SU-DHL-6 (cell line): ENCODE data around the gene NPTXR.

ENCODE experiments used
- H2AFZ ChIP-seq: fragments of 200-600 bp; sonication (generic); 2 replicates; pipeline ENCODE4 v1.6.1; 2014; ENCODE audit warnings: low read depth, mild to moderate bottlenecking, moderate library complexity, mixed read lengths, antibody characterized with exemption, low read length; ENCODE audit not compliant: severe bottlenecking
- H3F3A ChIP-seq: fragments of 200-600 bp; shearing (Covaris generic); 2 replicates; pipeline ENCODE4 v1.6.0; 2016; ENCODE audit warnings: antibody characterized with exemption, mild to moderate bottlenecking; ENCODE audit not compliant: insufficient read depth
- H3K27ac ChIP-seq: fragments of 200-600 bp; sonication (generic); 2 replicates; pipeline ENCODE4 v1.5.1; 2016; ENCODE audit warnings: low read depth, mild to moderate bottlenecking, low read length, moderate library complexity, mixed read lengths
- H3K27me3 ChIP-seq: fragments of 200-600 bp; sonication (generic), shearing (Covaris generic); 2 replicates; pipeline ENCODE4 v1.6.0; 2014; ENCODE audit warnings: mild to moderate bottlenecking, low read length
- H3K36me3 ChIP-seq: fragments of 200-600 bp; sonication (generic); 2 replicates; pipeline ENCODE4 v1.6.1; 2014; ENCODE audit warnings: mild to moderate bottlenecking, low read length, mixed read lengths
- H3K4me2 ChIP-seq: fragments of 300-600, 200-600 bp; shearing (Covaris generic), sonication (generic); 2 replicates; pipeline ENCODE4 v1.6.0; 2014; ENCODE audit warnings: low read length, low read depth, mild to moderate bottlenecking; ENCODE audit not compliant: poor library complexity, severe bottlenecking
- H3K4me3 ChIP-seq: fragments of 200-600 bp; sonication (generic); 2 replicates; pipeline ENCODE4 v1.5.1; 2014; ENCODE audit warnings: antibody characterized with exemption, low read length, mild to moderate bottlenecking, mixed read lengths; ENCODE audit not compliant: insufficient read depth, poor library complexity, severe bottlenecking
- H3K79me2 ChIP-seq: fragments of 200-600 bp; sonication (generic); 2 replicates; pipeline ENCODE4 v1.6.1; 2014; ENCODE audit warnings: mild to moderate bottlenecking, low read length, moderate library complexity; ENCODE audit not compliant: insufficient read depth
- H3K9ac ChIP-seq: fragments of 200-600 bp; sonication (generic); 2 replicates; pipeline ENCODE4 v1.7.0; 2014; ENCODE audit warnings: mild to moderate bottlenecking, low read length
- H3K9me2 ChIP-seq: fragments of 200-600 bp; sonication (generic); replicated peaks from 2 replicates; pipeline ENCODE4 v1.6.1; 2014; ENCODE audit warnings: low read length; ENCODE audit not compliant: insufficient read depth
- H3K9me3 ChIP-seq: fragments of 200-600 bp; sonication (generic); 2 replicates; pipeline ENCODE4 v1.6.1; 2014; ENCODE audit warnings: low read length, mixed read lengths; ENCODE audit not compliant: insufficient read depth
- H4K20me1 ChIP-seq: fragments of 200-600 bp; sonication (generic); 2 replicates; pipeline ENCODE4 v1.6.1; 2014; ENCODE audit warnings: low read depth, mild to moderate bottlenecking, antibody characterized with exemption, low read length, moderate library complexity, mixed read lengths
- EZH2phosphoT487 ChIP-seq: fragments of 200-600 bp; sonication (generic), shearing (Covaris generic); conservative IDR thresholded peaks from 2 replicates; pipeline ENCODE4 v1.6.1; 2018; ENCODE audit warnings: mild to moderate bottlenecking, antibody characterized with exemption, low read length, moderate library complexity, mixed read lengths
- TF ChIP-seq, protein P1 (sequence below): fragments of 200-600 bp; sonication (generic); IDR thresholded peaks from one replicate; pipeline ENCODE4 v1.5.1; 2017; ENCODE audit warnings: antibody characterized with exemption, mild to moderate bottlenecking, low read length, moderate library complexity; ENCODE audit not compliant: insufficient read depth, poor library complexity, severe bottlenecking

NPTXR gene

DNA sequence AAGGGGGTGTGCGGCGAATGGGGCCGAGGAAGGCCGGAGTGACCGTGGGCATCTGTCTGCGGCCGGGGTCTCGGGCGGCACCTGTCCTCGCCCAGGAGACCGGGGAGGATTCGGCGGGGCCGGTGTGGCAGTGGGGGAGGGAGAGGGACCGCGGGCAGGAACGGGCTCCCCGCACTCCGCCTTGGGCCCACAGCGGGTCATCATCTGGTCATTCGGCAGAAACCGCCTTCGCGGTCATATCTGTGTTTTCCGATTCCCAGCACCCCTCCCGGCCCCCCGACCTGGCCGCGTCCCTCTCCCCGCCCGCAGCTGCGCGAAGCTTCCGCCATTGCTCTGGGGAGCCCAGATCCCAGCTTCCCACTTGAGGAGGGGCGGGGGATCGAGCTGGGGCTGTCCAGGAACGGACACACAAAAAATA, 29.0 kb upstream of the NPTXR start:
- H3K9me2 ChIP-seq = no peaks in the 10 kb centered on the region
- no peaks in the 10 kb centered on the region for H3K27me3 ChIP-seq
- H3K9me3 ChIP-seq = no peaks in the 10 kb centered on the region
- peaks cover 18% of the 10 kb centered on the region; the same call in 1 of the 2 replicates for H3K79me2 ChIP-seq
- H3K4me3 ChIP-seq = peak overlapping the region; percentile 49
- H3F3A ChIP-seq = 0 out of 2 replicates have a peak, but pooled peaks cover 3% of the 10 kb centered on the region
- H2AFZ ChIP-seq = peak overlapping the region; percentile 94
- H3K4me2 ChIP-seq = peak overlapping the region; percentile 86
- TF ChIP-seq, protein P1, sequence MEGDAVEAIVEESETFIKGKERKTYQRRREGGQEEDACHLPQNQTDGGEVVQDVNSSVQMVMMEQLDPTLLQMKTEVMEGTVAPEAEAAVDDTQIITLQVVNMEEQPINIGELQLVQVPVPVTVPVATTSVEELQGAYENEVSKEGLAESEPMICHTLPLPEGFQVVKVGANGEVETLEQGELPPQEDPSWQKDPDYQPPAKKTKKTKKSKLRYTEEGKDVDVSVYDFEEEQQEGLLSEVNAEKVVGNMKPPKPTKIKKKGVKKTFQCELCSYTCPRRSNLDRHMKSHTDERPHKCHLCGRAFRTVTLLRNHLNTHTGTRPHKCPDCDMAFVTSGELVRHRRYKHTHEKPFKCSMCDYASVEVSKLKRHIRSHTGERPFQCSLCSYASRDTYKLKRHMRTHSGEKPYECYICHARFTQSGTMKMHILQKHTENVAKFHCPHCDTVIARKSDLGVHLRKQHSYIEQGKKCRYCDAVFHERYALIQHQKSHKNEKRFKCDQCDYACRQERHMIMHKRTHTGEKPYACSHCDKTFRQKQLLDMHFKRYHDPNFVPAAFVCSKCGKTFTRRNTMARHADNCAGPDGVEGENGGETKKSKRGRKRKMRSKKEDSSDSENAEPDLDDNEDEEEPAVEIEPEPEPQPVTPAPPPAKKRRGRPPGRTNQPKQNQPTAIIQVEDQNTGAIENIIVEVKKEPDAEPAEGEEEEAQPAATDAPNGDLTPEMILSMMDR = no peak
- no peak for TF ChIP-seq EZH2phosphoT487
- H3K27ac ChIP-seq = no peak overlapping the region
- H4K20me1 ChIP-seq = no peaks in the 10 kb centered on the region
- no peaks in the 10 kb centered on the region for H3K36me3 ChIP-seq
- peak overlapping the region; percentile 57 for H3K9ac ChIP-seq

DNA sequence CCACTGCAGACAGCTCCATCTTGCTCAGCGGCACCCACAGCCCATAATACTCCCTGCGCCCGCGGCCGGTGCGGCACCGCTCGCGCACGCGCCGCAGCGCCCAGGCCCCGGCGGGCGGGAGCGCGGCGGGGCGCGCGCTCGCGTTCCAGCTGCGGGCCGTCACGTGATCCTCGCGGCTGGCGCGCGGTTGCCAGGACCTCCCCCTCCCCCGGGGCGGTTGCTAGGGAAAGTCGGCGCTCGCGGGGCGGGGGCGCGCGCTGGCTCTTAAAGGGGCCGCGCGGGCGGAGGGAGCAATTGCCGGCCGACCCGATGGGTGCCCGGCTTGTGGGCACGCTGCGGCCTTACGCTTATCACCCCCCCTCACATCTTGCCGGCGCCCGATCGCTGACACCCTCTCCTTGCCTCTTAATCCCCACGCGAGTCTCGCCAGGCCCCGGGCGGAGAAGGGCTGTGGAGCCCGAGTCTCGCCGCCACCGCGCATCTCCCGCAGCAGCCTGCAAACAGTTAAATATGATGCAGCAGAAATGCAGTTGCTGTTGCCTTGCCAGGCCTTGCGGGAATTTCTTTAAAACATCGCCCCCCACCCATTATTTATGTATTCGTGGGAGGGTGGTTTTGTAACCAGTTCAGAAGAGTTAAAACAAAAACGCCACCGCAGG, 28.5 kb upstream of the NPTXR start, which contains the start of gene CBX6:
Gene CBX6 (minus strand): TSS at position 45 of the 659 bp plus-strand sequence. CDS start 26 bp downstream, at position 19.
- H3F3A ChIP-seq = 0 out of 2 replicates have a peak, but pooled peaks cover 3% of the 10 kb centered on the region
- peak within 1 kb of the TSS; percentile 98 for H3K4me3 ChIP-seq
- no peaks in the 10 kb centered on the region for H4K20me1 ChIP-seq
- H3K9ac ChIP-seq = peak within 1 kb of the TSS; percentile 94
- peak within 1 kb of the TSS; percentile 93 for H3K4me2 ChIP-seq
- no peaks in the 10 kb centered on the region for H3K9me2 ChIP-seq
- peak within 1 kb of the TSS; percentile 94 for H2AFZ ChIP-seq
- H3K27me3 ChIP-seq = no peaks in the 10 kb centered on the region
- H3K36me3 ChIP-seq = no peaks in the 10 kb centered on the region
- peak within 1 kb of the TSS; percentile 87 for H3K27ac ChIP-seq
- H3K79me2 ChIP-seq = peaks cover 18% of the 10 kb centered on the region; the same call in 1 of the 2 replicates
- no peaks in the 10 kb centered on the region for H3K9me3 ChIP-seq
- TF ChIP-seq, protein P1 = no peak
- TF ChIP-seq EZH2phosphoT487 = 0 out of 2 replicates have a peak, but pooled peaks have one; percentile 83

DNA sequence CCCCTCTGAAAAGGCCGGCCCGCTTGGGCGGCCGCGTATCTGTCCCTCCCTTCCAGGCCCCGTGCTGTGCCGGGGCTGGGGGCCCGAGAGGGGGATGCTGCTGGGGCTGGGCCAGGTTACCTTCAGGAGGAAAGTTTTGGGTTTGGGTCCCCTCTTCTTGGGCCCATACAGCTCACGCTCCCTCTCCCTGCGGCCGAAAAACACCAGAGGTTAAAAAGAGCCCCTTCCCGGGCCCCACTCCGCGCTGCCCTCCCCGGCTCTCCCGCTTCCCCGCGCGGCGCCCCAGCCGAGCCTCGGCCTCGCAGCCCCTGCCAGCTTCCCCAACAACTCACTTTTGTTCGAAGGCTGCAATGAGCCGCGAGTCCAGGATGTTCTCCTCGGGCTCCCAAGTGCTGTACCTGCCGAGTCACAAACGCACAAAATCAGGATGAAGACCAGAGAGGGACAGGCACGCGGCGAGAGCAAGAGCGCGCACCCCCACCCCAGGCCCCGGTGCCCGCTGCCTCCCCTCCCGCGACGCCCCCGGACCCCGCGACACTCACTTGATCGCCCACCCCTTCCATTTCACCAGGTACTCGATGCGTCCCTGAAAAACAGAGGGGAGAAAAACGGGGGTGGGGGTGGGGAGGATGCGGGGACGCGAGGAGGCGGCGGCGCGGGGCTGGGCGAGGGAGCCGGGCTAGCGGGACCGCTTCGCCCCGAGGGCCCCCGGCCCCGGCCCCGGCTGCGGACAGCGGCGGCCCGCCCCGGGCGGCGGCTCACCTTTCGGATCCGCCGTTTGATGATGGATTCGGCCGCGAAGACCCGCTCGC, 27.7 kb upstream of the NPTXR start:
- peak overlapping the region; percentile 67 for H2AFZ ChIP-seq
- peak overlapping the region; percentile 87 for H3K27ac ChIP-seq
- peaks cover 18% of the 10 kb centered on the region; the same call in 1 of the 2 replicates for H3K79me2 ChIP-seq
- H3K36me3 ChIP-seq = no peaks in the 10 kb centered on the region
- H4K20me1 ChIP-seq = no peaks in the 10 kb centered on the region
- 0 out of 2 replicates have a peak, but pooled peaks cover 3% of the 10 kb centered on the region for H3F3A ChIP-seq
- TF ChIP-seq, protein P1 = no peak
- TF ChIP-seq EZH2phosphoT487 = no peak
- H3K9me2 ChIP-seq = no peaks in the 10 kb centered on the region
- peak overlapping the region; percentile 94 for H3K9ac ChIP-seq
- peak overlapping the region; percentile 98 for H3K4me3 ChIP-seq
- H3K4me2 ChIP-seq = peak overlapping the region; percentile 93
- H3K9me3 ChIP-seq = no peaks in the 10 kb centered on the region
- H3K27me3 ChIP-seq = no peaks in the 10 kb centered on the region
